ENCODE results near the gene CTRB2.
"Not testable (repeated sequence)": the region's sequence is repeated elsewhere in the genome, so short reads cannot be mapped to it uniquely, and the experiment has no call there.

The CTRB2 gene

GRCh38 chr16:75241955-75242354 lies 35.0 kb upstream of the CTRB2 start:
- DNase-seq = no peak

DNA sequence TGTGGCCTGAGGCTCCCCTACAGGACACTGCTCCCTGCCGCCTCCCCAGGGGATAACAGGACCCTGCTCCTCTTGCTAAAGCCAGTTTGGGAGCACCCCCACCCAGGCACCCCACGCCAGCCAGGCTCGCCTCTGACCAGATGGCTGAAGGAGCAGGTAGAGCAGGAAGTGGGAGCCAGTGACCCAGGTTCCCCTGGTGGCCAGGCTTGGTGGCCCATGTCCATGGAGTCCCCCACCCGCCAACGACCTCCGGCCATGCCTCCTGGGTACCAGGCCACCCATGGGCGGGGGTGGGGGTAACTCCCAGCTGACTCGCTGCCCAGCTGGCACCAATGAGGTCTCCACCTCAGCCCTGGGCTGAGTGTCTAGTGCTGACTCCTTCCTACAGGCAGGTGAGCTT lies 34.5 kb upstream of the CTRB2 start:
- no peak for DNase-seq

DNA sequence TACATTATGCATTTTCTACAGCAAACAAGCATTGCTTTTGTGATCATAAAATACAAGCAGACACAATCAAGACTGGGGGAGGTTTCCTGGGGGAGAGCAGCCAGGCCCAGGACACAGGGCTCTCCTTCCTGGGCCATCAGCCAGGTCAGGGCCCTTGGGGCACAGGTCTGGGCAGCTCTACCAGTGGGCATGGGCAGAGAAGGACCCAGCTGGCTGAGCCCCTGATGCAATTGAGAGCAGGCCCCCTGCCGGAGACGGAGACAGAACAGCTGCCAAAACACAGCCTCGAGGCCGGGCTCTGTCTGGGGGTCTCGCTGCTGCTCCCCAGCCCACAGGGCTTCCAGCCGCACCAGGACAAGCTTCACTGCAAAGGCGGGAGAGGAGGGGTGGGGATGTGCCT lies 33.7 kb upstream of the CTRB2 start:
- DNase-seq = not testable (repeated sequence)

DNA sequence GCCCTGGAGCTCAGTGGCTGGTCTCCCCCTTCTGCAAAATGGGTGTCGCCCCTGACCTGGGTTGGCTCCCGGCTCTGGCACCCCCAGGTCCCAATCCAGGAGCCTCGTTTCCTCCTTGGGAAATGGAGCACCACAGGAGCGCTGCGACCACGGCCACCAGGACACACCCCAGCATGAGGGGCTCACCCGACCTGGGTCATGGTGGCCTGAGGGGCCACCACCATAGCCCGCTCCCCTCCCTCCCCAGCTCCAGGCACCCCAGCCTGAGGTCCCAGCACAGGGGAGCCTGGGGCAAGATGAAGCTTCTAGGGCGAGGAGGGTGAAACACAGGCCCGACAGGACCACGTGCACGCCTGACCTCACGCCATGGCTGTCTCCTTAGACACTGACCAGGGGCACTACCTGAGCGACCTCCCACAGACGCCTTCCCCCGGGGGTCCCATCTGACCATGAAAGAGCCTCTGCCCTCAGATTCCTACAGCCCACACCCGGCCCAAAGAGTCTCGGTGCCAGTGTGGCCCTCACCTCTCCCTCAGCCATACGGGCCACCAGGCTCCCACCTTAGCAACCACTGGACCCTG lies 32.7 kb upstream of the CTRB2 start:
- no peak for DNase-seq

DNA sequence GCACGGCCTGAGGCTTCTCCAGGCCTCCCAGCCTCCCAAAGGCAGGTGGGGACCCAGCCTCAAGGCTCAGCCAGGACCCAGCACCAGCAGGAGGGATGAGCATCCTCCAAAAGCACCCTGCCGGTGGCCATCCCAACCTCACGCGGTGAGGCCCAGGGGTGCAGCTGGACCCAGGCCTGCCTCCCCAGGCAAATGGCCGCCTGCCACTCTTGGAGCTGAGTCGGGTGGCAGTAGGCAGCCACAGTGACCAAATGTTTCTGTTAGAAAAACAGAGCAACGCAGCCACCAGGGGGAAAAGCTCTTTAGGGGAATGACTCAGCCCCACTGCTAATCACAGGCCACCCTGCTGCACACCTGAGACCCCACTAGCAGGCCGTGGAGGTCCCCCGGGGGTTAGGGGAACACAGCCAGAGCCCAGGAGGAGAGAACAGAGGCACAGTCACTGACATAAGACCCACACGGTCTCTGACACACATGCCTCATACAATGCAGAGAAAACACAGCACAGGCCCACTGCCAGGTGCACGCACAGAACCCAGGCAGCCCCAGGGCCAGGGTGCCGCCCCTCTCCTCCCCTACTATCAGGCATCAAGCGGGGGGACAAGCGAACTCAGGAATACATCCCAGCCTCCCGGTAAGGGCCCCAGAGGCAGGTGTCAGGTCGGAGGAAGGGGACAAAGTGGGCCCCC lies 32.0 kb upstream of the CTRB2 start:
- no peak for DNase-seq

DNA sequence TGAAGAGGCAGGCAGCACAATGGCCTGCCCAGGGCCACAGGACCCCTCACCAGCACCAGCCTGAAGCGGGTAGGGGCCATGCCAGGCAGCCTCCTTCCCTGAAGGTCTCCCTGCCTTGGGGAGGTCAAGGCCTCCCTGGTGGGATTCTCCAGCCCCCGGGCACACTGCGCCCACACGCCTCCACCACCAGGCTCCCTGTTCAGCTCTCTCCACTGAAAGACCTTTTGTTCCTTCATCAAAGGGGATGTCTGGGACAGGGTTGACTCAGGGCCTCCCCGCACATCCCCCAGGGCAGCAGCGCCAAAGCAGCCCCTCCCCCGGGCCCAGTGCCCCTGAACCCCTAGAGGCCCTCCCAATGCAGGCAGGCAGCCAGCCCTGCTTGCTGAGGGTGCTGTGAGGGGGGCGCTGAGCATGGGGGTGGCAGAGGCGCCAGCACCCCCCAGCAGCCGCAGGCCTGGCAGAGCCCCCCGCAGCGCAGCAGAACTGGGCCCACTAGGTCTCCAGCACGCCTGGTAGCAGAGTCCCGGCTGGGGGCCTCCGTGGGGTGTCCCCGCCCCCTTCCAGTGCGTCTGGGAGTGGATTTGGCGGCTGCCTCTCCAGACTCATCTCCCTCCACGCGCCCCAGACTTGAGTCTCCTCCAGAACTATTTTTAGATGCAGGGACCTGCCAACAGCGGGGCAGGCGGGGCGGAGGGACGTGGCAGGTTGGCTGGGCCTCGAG lies 31.3 kb upstream of the CTRB2 start:
- DNase-seq = no peak

DNA sequence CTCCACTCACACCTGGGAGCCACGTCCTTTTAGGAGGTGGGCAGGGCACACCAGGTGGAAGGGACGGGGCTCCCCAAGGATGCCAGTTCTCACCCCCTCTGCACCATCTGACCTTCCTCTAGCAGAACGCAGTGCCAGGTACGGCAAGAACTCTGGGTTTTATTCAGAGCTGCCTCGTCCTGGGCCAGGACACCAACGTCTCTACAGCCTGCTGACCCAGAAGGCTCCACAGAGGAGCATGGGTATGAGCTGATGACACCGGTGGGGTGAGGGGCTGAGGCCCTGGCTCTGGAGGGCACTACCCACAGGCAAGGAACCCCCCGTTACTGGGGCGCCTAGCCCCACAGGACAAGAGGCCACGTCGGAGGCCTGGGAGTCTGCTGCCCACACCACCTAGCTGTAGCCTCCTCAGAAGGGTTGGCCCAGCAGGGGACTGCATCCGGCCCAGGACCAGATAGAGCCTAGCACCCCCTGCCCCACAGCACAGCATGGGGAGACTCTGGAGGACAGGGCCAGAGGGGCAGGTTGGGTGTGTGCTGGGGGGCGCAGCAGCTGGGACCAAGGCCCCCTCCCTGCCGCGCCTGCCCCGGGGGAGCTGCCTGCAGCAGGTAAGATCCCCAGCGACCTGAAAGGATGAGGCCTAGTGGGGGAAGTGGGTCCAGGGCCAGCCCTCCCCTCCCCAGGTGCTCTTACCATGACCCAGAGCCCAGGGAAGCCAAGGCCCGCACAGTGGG lies 30.6 kb upstream of the CTRB2 start:
- no peak for DNase-seq

DNA sequence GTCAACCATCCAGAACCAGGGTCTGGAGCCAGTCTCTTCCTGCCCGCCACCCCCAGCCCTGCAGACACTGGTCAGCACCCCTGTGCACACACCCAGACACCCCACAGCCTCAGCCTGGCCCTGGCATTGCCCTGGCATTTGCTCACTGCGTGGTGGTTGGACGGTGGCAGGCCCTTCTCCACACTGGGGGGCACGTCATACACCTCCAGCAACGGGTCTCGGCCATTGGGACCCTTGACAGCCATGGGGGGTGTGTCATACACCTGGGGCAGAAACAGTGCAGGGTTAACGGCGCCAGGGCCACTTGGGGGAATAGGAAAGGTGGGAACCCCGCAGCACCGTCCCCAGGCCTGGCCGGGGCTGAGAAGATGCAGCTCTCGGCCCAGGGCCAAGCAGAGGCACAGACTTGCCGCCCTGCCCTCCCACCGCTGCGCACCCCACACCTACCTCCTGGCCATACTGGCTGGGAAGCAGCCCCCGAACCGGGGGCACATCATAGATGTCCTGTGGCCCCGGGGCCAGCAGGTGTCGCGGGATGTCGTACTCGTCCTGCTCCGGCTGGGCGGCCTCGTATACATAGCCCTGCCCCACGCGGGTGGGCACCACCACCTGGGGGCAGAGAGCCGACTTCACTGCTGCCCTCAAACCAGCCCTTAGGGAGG lies 29.9 kb upstream of the CTRB2 start:
- no peak for DNase-seq

- no peak for DNase-seq
These were observed 29.3 kb upstream of the CTRB2 start for GRCh38 chr16:75236232-75236631.

DNA sequence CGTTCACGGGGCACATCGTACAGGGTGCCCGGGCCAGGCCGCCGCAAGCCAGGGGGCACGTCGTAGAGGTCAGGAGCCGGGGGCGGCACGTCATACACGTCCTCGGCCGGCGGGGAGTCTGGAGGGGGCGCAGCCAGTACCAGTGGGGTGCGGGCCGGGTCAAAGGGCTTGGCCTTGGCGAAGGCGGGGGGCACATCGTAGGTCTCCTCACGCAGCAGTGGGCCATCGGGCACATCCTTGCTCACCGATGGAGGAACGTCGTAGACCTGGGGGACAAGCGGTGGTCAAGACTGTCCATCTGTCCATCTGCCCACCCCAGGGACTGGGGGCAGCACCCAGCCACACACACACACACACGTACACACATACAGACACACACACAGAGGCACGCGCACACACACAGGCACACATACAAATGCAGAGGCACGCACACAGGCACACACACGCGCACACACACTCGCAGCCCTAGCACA lies 28.8 kb upstream of the CTRB2 start:
- no peak for DNase-seq

DNA sequence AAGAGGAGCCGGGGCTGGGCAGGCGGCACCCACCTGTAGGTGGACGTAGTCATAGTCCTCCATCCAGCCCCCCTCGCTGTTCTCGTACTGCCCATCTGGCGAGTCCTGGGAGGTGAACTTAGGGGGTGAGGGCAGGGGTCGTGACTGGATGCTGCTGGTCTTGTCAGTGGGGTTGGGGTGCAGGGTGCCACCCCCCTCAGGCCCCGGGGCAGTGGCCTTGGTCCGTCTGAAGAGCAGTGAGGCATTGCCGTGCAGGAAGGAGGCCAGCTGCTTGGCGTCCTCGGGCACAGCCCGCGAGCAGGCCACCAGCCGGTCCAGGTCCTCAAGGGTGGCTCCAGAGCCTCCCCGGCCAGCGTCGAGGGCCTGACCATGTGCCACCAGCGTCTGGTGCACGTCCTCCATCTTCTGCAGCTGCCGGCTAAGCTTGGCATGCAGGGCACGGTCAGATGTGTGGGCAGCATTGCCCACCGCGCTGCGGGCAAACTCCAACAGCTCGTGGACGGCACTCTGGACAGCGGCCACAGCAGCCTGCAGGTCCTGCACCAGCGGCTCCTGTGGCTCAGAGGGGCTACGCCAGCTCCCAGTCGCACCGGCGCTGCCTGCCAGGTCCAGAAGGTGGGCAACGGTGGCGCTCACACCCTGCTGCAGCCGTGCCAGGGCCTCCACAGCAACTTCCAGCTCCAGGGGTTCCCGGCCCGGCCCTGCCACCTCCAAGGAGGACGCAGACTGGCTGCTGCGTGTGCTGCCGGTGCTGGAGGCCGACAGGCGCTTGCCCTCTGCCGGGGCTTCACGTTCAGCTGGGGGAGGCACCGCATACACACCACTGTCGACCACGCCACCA lies 28.1 kb upstream of the CTRB2 start:
- DNase-seq = no peak

- DNase-seq = no peak
These were observed 26.6 kb upstream of the CTRB2 start for GRCh38 chr16:75233611-75233938.

GRCh38 chr16:75231570-75231969 lies 24.6 kb upstream of the CTRB2 start:
- no peak for DNase-seq

GRCh38 chr16:75230471-75231110 lies 23.6 kb upstream of the CTRB2 start:
- DNase-seq = no peak

DNA sequence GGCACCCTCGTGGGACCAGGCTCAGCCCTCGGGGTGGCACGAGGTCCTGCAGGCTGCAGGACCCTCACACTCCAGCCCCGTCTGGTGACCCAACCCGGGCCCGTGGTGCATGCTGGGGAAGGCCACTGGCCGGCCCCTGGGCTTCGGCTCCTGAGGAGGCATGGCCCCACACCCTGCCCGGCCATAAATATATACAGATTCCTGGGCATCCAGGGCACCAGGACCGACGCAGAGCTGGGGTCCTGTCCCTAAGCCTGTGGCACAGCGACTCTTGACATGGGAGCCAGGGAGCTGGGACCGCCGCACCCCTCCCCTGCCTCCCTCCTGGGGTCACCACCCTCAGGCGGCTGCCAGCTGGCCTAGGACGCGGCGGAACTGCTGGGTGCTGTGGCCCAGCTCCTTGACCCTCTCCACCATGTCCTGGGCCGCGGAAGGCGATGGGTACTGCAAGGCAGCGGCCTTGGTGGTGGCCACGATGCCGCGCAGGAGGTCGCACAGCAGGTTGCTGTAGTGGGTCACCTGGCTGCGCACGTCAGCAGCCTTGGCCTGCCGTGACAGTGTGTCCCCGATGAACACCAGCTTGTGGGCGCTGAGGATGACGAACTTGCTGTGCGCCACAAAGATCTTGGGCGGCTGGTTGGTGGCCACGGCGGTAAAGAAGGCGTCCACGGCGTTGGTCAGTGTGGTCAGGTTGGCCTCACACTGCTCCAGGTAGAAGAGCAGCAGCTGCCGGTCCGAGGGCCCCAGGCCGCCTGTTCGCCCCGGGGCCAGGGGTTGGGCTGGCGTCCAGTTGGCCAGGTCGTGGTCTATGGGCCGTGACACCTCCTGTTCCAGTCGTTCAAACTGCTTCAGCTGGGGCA lies 22.4 kb upstream of the CTRB2 start:
- no peak for DNase-seq

GRCh38 chr16:75228143-75228976 lies 21.4 kb upstream of the CTRB2 start:
- DNase-seq = no peak

- no peak for DNase-seq
These were observed 20.6 kb upstream of the CTRB2 start for GRCh38 chr16:75227361-75228142.

DNA sequence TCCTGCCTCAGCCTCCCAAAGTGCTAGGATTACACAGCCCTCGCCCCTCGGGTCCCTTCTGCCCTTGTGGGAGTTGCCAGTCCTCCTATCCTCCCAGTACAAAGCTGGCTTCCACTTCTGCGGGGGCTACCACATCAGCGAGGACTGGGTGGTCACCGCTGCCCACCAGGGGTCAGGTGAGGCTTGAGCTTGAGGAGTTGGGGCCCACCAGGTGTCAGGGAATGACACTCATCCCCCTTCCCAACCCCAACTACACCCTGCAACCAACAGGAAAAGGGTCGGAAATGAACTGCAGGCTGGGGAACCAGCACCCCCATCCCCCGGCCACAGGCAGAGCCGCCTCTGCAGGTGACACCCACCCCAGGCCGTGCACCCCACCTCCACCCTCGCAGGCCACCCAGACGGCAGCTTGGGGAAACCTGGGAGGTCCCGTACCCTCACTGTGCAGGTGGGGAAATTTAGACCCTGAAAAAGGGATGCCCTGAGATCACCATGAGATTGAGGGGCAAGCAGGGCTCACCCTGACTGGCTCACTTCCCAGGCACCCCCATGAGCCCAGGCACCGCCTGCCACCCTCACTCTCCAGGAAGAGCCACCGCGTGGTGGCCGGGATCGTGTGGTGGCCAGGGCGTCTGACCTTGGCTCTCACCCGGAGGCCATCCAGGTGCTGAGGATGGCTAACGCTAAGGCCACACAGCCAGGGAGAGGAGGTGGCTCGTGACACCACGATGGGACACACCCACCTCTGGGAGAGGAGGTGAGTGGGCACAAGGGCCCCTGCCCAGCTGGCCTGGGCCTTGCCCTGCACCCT lies 19.8 kb upstream of the CTRB2 start:
- DNase-seq = no peak

All from T-helper 1 cell (primary cell).